ENCODE data around the gene CITED1. TPM values are rescaled to one million over a fixed set of nuclear protein-coding genes. Genes with fewer than 3 reads are reported as not detected.

The CITED1 gene
- total and polyA plus RNA-seq, 2 of the 4 experiments (the other 2 are of a cell fraction): 0.18 to 0.24 TPM

DNA sequence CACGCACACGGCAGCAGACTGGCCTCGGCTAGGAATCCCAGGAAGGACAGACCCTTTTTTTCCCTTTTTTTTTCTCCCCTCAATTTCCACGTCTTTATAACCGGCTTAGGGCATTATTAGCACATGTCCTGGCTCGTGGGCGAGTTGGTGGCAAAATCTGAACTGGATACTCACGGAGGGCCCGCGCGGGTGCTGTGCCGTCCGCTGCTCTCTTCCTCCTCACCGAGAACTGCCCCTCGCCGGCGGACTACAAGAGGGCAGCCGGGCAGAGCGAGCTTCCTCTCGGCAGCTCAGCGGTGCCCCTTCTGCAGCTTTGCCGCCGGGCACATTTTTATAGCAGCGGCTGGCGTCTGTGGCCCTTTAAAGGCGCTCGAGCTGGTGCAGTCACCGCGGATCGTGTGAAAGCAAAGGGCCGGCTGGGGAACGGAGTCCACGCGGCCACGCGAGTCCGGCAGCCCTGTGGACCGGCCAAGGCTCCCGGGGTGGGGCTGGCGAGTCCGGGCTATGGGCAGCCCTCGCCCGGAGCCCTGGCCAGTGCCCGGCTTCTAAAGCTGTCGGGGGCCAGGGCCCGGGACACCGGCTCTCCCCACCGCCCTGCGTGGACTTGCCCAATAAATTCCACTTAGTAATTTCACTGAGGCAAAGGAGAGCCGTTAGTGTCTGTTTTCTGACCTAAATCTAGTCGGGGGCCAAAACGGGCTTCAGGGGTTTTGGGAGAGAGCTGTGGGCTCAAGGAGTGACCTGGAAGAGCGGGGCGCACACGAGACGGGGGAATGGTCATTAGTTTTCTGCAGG is 1.3 kb upstream of the CITED1 start:
- Histone ChIP-seq H3K27me3 (ENCODE audit: control insufficient read depth, insufficient read depth, low read length) (peaks cover 77% of the 10 kb centered on the region), H3K56ac (ENCODE audit: extremely low read depth, insufficient read depth, low read length) (no peak overlapping the region), H2BK20ac (ENCODE audit: low read depth, low read length) (no peak overlapping the region), H2BK5ac (ENCODE audit: low read depth, low read length, poor library complexity, severe bottlenecking) (no peak overlapping the region), H3K9me1 (ENCODE audit: insufficient read depth, low read length) (no peaks in the 10 kb centered on the region), H3K4me2 (ENCODE audit: low read depth, low read length) (peak overlapping the region; percentile 88), H4K20me1 (ENCODE audit: insufficient read depth, low read length) (no peaks in the 10 kb centered on the region; the same call in none of the 2 replicates), H4K91ac (ENCODE audit: insufficient read depth, low read depth, low read length) (no peak overlapping the region), H4K8ac (ENCODE audit: low read depth in 2 of 2, low read length in 2 of 2) (no peak overlapping the region), H3K23ac (ENCODE audit: low read depth, low read length) (no peak overlapping the region), H3K18ac (ENCODE audit: low read depth, low read length) (no peak overlapping the region), H3K14ac (replicated peaks; ENCODE audit: low read depth, low read length) (no peak overlapping the region), H3K4me3 (ENCODE audit: insufficient read depth, low read depth, low read length) (peak overlapping the region; percentile 65), H3K9me3 (ENCODE audit: control insufficient read depth, insufficient read depth, low read length) (no peaks in the 10 kb centered on the region), H2BK15ac (ENCODE audit: low read depth, low read length) (no peak overlapping the region), H2AK9ac (replicated peaks; ENCODE audit: low read depth, low read length, poor library complexity) (peak overlapping the region; percentile 8), H2AK5ac (ENCODE audit: low read depth, low read length) (no peak overlapping the region), H3K4me1 (ENCODE audit: control insufficient read depth, insufficient read depth, low read length) (peaks cover 4% of the 10 kb centered on the region; the same call in 1 of the 2 replicates), H2AFZ (replicated peaks; ENCODE audit: low read length, poor library complexity) (peak overlapping the region; percentile 90), H3K36me3 (ENCODE audit: control insufficient read depth, insufficient read depth, low read length) (no peaks in the 10 kb centered on the region), H4K5ac (ENCODE audit: low read depth, low read length) (no peak overlapping the region), H3K79me1 (ENCODE audit: low read depth in 1 of 2, low read length in 2 of 2) (no peaks in the 10 kb centered on the region), H3K27ac (ENCODE audit: insufficient read depth, low read length) (no peak overlapping the region), H2BK120ac (ENCODE audit: low read depth, low read length) (no peak overlapping the region), H3K4ac (ENCODE audit: low read depth, low read length) (no peak overlapping the region), H3K9ac (ENCODE audit: low read depth, low read length) (peak overlapping the region; percentile 9; the same call in 1 of the 2 replicates)
- ChIA-PET CTCF (no interaction called here), POLR2A (ENCODE audit: unreplicated experiment) (no interaction called here)
- WGBS, 2 experiments (ENCODE audit: extremely low coverage in 2 of 2, insufficient read length in 1 of 2): 4% methylated on average over 27 of the region's 56 CpGs; no CpG with 5 or more reads in 1 of the 2 experiments
- BruUV-seq (replicated peaks): no TSS peak
- DNase-seq (peak; percentile 66), ATAC-seq (ENCODE audit: low read depth) (peak; percentile 78)
- in situ Hi-C loops (cut with MboI; ENCODE audit: low sequenced_read_pairs): no loop called here
- TF ChIP-seq, protein P1, sequence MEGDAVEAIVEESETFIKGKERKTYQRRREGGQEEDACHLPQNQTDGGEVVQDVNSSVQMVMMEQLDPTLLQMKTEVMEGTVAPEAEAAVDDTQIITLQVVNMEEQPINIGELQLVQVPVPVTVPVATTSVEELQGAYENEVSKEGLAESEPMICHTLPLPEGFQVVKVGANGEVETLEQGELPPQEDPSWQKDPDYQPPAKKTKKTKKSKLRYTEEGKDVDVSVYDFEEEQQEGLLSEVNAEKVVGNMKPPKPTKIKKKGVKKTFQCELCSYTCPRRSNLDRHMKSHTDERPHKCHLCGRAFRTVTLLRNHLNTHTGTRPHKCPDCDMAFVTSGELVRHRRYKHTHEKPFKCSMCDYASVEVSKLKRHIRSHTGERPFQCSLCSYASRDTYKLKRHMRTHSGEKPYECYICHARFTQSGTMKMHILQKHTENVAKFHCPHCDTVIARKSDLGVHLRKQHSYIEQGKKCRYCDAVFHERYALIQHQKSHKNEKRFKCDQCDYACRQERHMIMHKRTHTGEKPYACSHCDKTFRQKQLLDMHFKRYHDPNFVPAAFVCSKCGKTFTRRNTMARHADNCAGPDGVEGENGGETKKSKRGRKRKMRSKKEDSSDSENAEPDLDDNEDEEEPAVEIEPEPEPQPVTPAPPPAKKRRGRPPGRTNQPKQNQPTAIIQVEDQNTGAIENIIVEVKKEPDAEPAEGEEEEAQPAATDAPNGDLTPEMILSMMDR (conservative IDR thresholded peaks at IDR 0.05; ENCODE audit: low read depth, low read length): no peak
- TF ChIP-seq BHLHE40 (IDR thresholded peaks at IDR 0.05; ENCODE audit: low read depth, low read length) (no peak), NFE2L2 (IDR thresholded peaks at IDR 0.05; ENCODE audit: low read depth, low read length) (no peak), MAZ (IDR thresholded peaks at IDR 0.05; ENCODE audit: borderline replicate concordance, low read depth, low read length) (peak; percentile 8; the same call in 1 of the 2 replicates)
- dilution Hi-C loops (cut with HindIII; ENCODE audit: low sequenced_read_pairs, unreplicated experiment): no loop called here
- intact Hi-C loops (cut with micrococcal nuclease): loop anchor here (5.0 kb wide), 1 partner anchor 235 kb away; no protein-coding TSS in a partner anchor
